AG10803 (cell line): ENCODE measurements around the gene ZNF350.
"Not testable (repeated sequence)": the region's sequence is repeated elsewhere in the genome, so short reads cannot be mapped to it uniquely, and the experiment has no call there.

ENCODE experiments used
- DNase-seq: peaks from one replicate; pipeline ENCODE4 v3.0.0; 2010; ENCODE audit warnings: low read depth
- H3K4me3 ChIP-seq: 2 replicates; pipeline ENCODE4 v1.5.1; 2011; ENCODE audit warnings: mild to moderate bottlenecking, low read length, control low read depth
- CTCF ChIP-seq: conservative IDR thresholded peaks from 2 replicates; pipeline ENCODE4 v1.5.1; 2011; ENCODE audit warnings: mild to moderate bottlenecking, low read length, control low read depth, inconsistent platforms

The ZNF350 gene

GRCh38 chr19:51986309-51987291 lies at the start of gene ZNF350:
TSS of gene ZNF350 (minus strand) at chr19:51986840. CDS start at chr19:51974360, 12,480 bp downstream.
- peak; percentile 96 for DNase-seq
- TF ChIP-seq CTCF, result no peak
- H3K4me3 ChIP-seq, result peak within 1 kb of the TSS; percentile 92

- no peak for DNase-seq
- no peak for TF ChIP-seq CTCF
- no peak overlapping the region for H3K4me3 ChIP-seq
Observed at GRCh38 chr19:52034051-52034728, 47.5 kb upstream of the ZNF350 start.

GRCh38 chr19:52028780-52029123 lies 42.1 kb upstream of the ZNF350 start:
- no peak for TF ChIP-seq CTCF
- no peak for DNase-seq
- peak overlapping the region; percentile 97 for H3K4me3 ChIP-seq

GRCh38 chr19:52028027-52028779 lies 41.6 kb upstream of the ZNF350 start, which contains the start of gene ZNF614:
TSS of gene ZNF614 (minus strand) at chr19:52028379. CDS start at chr19:52025745, 2,634 bp downstream.
- peak within 1 kb of the TSS; percentile 97 for H3K4me3 ChIP-seq
- TF ChIP-seq CTCF, result no peak
- DNase-seq, result peak; percentile 86

GRCh38 chr19:52026255-52026990 lies 39.8 kb upstream of the ZNF350 start:
- not testable (repeated sequence) for DNase-seq, H3K4me3 ChIP-seq

- H3K4me3 ChIP-seq, DNase-seq: not testable (repeated sequence)
Observed at GRCh38 chr19:52024478-52024877, 37.8 kb upstream of the ZNF350 start.

GRCh38 chr19:52022193-52022592 lies 35.6 kb upstream of the ZNF350 start:
- no peak overlapping the region for H3K4me3 ChIP-seq
- TF ChIP-seq CTCF, result no peak

More at GRCh38 chr19:52022193-52022592, 35.6 kb upstream of the ZNF350 start:
- DNase-seq, result no peak
